Stimulated activated memory B cell treated with anti-CD40 and anti-IgM and Interleukin-4, amounts not matched to agents 10 μg/mL and 1 μg/mL and 100 μg/mL, for 72 hours (primary cell): ENCODE measurements around the gene FHIT.

Experiments
- ATAC-seq: fragments of 150-1000 bp; cut with Tn5 transposase; 2 replicates; pipeline ENCODE4 v1.10.0; 2021
- H3K27ac Mint-ChIP-seq: one replicate; pipeline ENCODE4 v1.8.0; 2022; ENCODE audit warnings: mild to moderate bottlenecking, mixed read lengths
- H3K27me3 Mint-ChIP-seq: one replicate; pipeline ENCODE4 v1.8.0; 2022; ENCODE audit warnings: mixed read lengths
- H3K36me3 Mint-ChIP-seq: one replicate; pipeline ENCODE4 v1.8.0; 2022; ENCODE audit warnings: mixed read lengths
- H3K4me1 Mint-ChIP-seq: one replicate; pipeline ENCODE4 v1.8.0; 2022; ENCODE audit warnings: mixed read lengths
- H3K4me3 Mint-ChIP-seq: one replicate; pipeline ENCODE4 v1.8.0; 2022; ENCODE audit warnings: mild to moderate bottlenecking, moderate library complexity, mixed read lengths
- H3K9me3 Mint-ChIP-seq: one replicate; pipeline ENCODE4 v1.8.0; 2022; ENCODE audit warnings: mixed read lengths

Gene FHIT

DNA sequence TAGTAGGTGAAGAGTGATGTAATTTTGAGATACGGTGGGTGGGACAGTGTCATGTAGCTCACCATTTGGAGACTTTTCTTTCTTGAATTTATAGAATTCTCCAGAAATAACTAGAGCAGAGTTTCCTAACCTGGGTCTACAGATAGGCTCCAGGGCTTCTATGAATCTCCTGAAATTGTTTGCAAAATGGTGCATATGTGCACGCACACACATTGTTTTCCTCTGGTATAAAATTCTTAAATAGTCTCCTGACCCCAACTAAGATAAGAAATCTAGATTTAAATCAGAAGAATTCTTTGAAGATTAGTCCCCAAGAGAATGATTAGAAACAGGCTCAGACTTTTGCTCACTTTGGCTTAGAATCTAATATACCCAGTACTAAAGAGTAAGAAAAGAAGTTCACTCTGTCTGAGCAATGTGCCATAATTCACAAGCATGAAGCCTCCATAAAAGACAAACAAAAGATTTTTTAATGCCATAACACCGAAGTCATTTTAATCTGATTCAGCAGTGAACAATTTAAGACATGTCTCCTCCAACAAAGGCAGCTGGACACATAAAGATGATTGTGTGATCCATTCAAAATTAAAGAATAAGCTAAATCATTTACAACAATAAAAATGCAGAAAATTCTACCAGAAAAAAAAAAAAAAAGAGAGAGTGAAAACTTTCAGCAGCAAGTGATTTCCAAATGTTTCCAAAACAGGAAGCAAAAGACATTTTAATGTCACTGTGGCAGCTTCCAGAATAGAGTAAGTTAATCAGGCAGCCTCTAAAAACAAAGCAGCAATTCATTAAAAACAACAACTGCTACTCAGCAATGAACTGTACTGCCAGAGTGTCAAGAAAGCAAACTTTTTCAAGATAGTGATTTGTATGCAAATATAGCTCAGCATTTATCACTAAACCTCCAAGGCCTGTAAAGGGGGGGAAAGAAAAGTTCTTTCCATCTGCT lies 1225.9 kb downstream of the FHIT start:
- Mint-ChIP-seq H3K36me3 (no peaks in the 10 kb centered on the region), H3K4me1 (no peaks in the 10 kb centered on the region), H3K27ac (no peak overlapping the region), H3K4me3 (no peak overlapping the region), H3K9me3 (no peaks in the 10 kb centered on the region), H3K27me3 (no peaks in the 10 kb centered on the region)
- no peak for ATAC-seq

DNA sequence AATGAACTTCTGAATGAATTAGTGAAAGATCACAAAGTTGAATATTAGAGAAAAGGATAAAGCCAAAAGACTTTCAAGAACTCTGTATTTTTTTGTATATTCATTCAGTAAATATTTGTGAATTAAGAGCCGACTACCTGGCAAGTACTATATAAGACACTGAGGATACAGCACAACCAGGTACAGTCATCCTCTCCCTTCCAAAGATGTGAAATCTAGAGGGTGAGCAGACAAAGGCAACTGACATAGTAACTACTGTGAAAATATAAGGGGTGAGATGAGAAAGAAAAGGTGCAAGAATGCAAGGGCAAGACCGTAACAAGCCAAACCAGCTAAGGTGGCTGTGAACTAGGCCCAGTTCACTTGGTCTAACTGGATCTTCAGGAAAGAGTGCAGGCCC lies 1226.9 kb downstream of the FHIT start:
- Mint-ChIP-seq H3K36me3 (no peaks in the 10 kb centered on the region), H3K4me3 (no peak overlapping the region), H3K4me1 (no peaks in the 10 kb centered on the region), H3K27ac (no peak overlapping the region), H3K27me3 (no peaks in the 10 kb centered on the region), H3K9me3 (no peaks in the 10 kb centered on the region)
- ATAC-seq = no peak

DNA sequence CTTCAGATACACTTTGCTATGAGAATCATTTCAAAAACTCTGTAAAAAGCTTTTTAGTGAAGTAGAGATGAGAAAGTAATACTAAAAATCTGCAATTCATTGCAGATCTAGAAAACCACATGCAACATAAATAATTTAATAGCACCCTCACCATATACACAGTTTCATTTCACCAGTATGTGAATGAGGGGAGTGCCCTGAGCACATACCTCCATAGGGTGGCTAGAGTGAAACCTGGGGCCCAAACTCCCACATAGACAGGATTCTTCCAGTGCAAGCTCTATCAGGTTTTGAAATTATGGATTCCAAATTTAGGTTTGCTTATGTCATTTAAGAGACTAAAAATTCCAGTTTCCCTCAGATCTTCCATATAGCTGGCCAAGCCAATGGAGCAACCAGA lies 1228.1 kb downstream of the FHIT start:
- peaks cover under 1% of the 10 kb centered on the region for H3K4me1 Mint-ChIP-seq
- H3K27ac Mint-ChIP-seq = no peak overlapping the region
- ATAC-seq = no peak
- no peaks in the 10 kb centered on the region for H3K27me3 Mint-ChIP-seq
- no peaks in the 10 kb centered on the region for H3K9me3 Mint-ChIP-seq
- H3K36me3 Mint-ChIP-seq = no peaks in the 10 kb centered on the region
- no peak overlapping the region for H3K4me3 Mint-ChIP-seq

DNA sequence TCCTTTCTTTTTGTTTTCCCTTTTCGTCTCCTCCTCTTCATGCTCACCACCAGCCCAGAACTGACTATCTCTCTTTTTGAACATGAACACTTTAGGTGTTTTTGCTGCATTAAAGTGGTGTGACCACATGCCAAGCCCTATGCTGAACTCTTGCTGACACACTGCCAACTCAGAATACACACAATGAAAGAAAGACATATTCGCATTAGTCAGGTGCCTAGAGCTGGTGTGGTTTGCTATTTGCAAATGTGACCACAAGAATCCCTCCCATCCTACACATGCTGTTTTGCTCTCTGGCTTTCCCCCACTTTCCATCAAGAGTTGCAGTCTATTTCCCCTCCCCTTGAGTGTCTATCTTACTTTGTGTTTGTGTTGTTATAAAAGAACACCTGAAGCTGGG lies 1233.6 kb downstream of the FHIT start:
- Mint-ChIP-seq H3K4me3 (no peak overlapping the region), H3K4me1 (peaks cover 8% of the 10 kb centered on the region), H3K27ac (no peak overlapping the region), H3K27me3 (no peaks in the 10 kb centered on the region), H3K36me3 (no peaks in the 10 kb centered on the region), H3K9me3 (peaks cover 6% of the 10 kb centered on the region)
- ATAC-seq = peak; percentile 72

DNA sequence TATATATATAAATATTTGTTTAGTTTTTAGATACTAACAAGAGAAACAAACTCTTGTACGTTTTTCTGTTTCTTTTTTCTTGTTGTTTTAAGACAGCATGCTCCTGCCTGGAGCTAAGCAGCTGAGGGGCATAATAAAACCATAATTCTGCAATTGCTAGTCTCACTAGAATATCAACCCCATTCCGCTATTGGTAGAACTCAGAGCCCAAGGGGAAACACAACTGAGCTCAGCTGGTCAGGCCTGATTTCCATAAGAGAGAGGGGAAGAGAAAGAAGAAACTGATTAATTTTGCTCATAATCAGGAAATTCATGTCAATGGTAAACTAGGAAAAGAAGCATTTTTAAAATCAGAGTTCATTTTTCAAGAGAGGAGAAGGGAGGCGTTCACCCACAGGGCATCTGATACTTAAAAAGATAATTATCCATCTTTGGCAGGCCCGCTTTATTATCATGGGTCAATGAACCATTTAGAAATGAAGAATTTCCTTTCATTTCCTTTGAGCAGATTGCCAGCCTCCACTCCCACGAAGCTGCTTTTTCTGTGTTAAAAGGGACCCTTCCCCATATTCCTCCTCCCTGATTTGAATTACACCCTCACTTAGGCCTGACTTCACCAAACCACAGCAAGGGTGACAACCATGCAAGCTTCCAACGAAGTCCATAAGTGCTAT lies 1236.1 kb downstream of the FHIT start:
- H3K27ac Mint-ChIP-seq = no peak overlapping the region
- no peak overlapping the region for H3K4me3 Mint-ChIP-seq

DNA sequence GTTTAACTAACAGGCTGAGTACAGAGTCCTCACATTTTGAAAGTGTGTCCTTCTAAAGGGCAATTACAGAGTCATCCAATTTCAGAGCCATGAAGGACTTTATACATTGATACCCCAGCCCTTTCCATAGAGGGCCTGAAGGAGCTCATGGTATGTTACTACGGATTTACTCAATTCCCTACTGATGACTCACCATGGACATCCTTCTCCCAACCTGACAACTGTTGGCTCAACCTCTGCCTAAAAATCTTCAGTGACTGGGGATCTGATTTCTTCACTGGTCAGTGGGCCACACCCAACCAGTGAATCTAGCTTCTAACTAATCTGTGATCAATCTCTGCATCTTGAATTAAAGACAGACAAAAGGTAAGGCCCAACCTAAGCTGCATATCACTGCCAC lies 1238.0 kb downstream of the FHIT start:
- ATAC-seq = no peak
- no peak overlapping the region for H3K27ac Mint-ChIP-seq
- no peak overlapping the region for H3K4me3 Mint-ChIP-seq
- H3K9me3 Mint-ChIP-seq = peaks cover 6% of the 10 kb centered on the region
- H3K36me3 Mint-ChIP-seq = no peaks in the 10 kb centered on the region
- no peaks in the 10 kb centered on the region for H3K27me3 Mint-ChIP-seq
- H3K4me1 Mint-ChIP-seq = peaks cover 24% of the 10 kb centered on the region

More for the DNA sequence above, 1236.1 kb downstream of the FHIT start:
- peaks cover 6% of the 10 kb centered on the region for H3K9me3 Mint-ChIP-seq
- ATAC-seq = no peak
- peaks cover 23% of the 10 kb centered on the region for H3K4me1 Mint-ChIP-seq
- no peaks in the 10 kb centered on the region for H3K36me3 Mint-ChIP-seq
- H3K27me3 Mint-ChIP-seq = no peaks in the 10 kb centered on the region

DNA sequence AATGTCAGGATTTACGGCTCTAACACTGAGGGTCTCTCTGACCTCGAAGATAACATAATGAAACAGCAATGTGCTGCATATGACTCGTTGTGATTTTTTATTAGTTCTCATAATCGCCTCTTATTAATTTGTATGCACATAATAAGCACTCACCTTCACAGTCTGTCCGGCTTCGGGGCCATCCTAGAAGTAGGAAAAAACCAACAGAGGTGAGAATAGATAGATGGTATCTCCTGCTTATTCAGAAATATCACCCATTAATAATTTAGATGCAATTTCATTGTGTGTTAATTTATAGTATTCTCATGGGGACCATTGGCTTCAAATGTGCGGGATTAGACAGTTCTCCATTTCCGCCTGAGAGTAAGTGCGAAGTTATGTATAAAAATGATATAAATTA lies 1240.0 kb downstream of the FHIT start:
- H3K27ac Mint-ChIP-seq = peak overlapping the region; percentile 41
- H3K36me3 Mint-ChIP-seq = no peaks in the 10 kb centered on the region
- peak overlapping the region; percentile 13 for H3K4me3 Mint-ChIP-seq
- no peaks in the 10 kb centered on the region for H3K27me3 Mint-ChIP-seq
- ATAC-seq = no peak
- H3K9me3 Mint-ChIP-seq = no peaks in the 10 kb centered on the region
- peaks cover 16% of the 10 kb centered on the region for H3K4me1 Mint-ChIP-seq

DNA sequence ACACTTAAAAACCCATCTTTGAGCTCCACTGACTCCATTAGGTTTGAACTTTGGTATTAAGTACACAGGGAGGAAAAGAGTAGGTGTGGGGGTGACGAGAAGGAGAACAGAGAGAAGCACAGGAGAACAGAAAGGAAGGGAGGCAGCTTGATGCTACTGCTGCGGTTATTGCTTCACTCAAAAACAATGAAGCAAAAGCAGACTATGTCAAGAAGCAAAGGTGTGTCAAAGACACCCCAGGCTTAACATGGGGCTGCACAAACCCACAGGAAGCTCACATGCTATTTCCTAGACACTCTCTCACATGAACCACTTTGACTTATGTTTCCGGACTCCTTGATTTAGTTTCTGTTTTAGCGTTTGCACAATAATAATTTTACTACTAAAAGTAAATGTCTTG lies 1240.5 kb downstream of the FHIT start:
- H3K36me3 Mint-ChIP-seq = no peaks in the 10 kb centered on the region
- H3K4me1 Mint-ChIP-seq = peaks cover 16% of the 10 kb centered on the region
- H3K9me3 Mint-ChIP-seq = no peaks in the 10 kb centered on the region
- H3K4me3 Mint-ChIP-seq = peak overlapping the region; percentile 13
- peak; percentile 91 for ATAC-seq
- no peaks in the 10 kb centered on the region for H3K27me3 Mint-ChIP-seq
- peak overlapping the region; percentile 41 for H3K27ac Mint-ChIP-seq

DNA sequence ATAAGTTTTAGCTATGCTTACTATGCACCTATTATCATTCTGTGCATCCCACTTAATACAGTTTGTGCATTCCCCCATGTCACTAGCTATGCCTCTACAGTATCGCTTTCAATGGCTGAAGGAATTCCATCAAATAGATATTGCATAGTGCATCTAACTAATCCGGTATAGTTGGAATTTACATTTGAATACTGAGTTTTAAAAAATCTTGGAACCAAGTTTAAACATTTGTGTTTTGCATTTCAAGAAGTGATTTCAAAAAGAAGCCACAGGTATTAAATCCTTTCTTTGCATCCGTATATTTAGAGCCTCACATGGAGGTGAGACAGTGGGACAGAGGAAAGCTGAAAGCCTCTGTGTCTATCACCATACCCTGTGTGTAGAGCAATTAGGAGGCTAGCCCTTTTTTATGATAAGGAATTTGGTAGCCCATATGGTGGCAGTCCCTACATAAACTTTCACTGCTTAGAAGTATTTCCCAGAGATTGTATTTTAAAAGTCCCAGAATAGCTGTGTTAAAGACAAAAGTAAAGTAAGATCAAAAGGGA lies 1241.2 kb downstream of the FHIT start:
- H3K27me3 Mint-ChIP-seq = no peaks in the 10 kb centered on the region
- ATAC-seq = no peak
- H3K4me1 Mint-ChIP-seq = peaks cover 16% of the 10 kb centered on the region
- H3K4me3 Mint-ChIP-seq = no peak overlapping the region
- H3K9me3 Mint-ChIP-seq = no peaks in the 10 kb centered on the region
- H3K36me3 Mint-ChIP-seq = no peaks in the 10 kb centered on the region
- H3K27ac Mint-ChIP-seq = no peak overlapping the region

DNA sequence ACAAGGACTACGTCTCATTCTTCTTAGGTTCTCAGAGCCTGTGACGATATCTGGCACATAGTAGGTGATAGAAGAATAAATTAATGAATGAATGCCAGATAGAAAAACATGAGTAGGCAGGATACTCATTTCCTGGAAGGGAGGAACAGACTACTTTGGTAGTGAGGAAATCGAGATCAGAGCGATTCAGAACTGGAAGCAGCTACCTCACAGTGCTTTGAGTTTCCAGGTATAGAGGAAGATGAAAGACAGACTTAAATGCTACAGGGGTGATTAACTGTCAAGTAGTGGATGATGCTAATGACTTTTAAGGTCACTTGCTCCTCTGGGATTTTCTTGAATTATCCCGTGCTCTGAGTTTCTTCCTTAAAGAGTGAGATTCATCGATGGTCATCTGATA lies 1249.9 kb downstream of the FHIT start:
- H3K4me1 Mint-ChIP-seq = no peaks in the 10 kb centered on the region
- no peaks in the 10 kb centered on the region for H3K36me3 Mint-ChIP-seq
- H3K27ac Mint-ChIP-seq = no peak overlapping the region
- no peak for ATAC-seq
- H3K4me3 Mint-ChIP-seq = no peak overlapping the region
- no peaks in the 10 kb centered on the region for H3K9me3 Mint-ChIP-seq
- no peaks in the 10 kb centered on the region for H3K27me3 Mint-ChIP-seq

DNA sequence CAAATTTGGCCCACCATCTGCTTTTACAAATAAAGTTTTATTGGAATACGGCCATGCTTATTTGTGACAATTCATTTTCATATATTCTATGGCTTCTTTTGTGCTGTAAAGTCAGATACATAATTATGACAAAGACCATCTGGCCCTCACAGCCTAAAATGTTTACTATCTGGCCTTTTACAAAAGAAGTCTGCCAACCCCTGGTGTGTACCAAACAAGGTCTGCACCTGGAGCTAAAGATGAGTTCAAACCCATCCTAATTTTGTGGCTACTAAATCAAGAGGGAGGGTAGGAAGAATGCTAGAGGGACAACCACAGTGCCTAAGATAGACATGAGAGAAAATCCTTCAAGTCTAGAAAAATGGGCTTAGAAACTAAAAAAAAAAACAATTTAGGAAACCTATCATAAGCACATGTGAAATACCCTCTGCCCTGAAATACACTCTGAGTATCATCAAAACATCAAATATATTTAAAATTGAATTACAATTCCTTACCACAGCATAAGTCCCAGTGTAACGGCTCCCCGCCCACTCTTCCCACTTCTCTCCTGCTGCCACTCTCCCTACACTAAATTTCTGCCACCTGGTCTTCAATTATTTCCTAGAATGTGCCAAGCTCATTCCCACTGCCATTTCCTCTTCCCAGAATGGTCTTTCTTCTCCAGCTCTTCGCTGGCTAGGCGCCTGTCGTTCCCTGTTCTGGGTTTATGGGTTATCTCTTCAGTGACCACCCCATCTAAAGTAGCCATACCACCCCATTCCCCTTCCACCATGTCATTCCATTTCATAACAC lies 1250.7 kb downstream of the FHIT start:
- Mint-ChIP-seq H3K9me3 (no peaks in the 10 kb centered on the region), H3K27me3 (peaks cover 6% of the 10 kb centered on the region), H3K4me3 (no peak overlapping the region), H3K36me3 (no peaks in the 10 kb centered on the region), H3K27ac (no peak overlapping the region), H3K4me1 (no peaks in the 10 kb centered on the region)
- ATAC-seq = no peak

DNA sequence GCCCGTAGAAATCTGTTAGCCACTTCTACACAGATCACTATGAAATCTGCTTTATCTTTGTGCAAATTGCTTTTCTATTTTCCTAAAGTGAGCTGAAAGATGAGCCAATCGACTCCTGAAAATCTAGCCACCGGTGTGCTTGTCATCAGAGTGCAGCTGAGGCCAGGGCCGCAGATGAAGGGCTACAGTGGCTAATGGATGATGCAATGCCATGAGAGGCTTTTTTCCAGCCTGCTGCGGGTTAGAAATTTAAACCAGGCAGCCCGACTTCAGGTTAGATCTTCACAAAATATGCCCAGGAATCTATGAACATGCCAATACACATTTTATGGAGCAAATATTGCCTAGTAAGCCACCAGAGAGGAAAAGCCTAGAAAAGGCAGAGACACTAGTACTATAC lies 1253.2 kb downstream of the FHIT start:
- Mint-ChIP-seq H3K9me3 (no peaks in the 10 kb centered on the region), H3K4me3 (no peak overlapping the region), H3K27ac (no peak overlapping the region), H3K27me3 (peaks cover 20% of the 10 kb centered on the region), H3K36me3 (no peaks in the 10 kb centered on the region), H3K4me1 (no peaks in the 10 kb centered on the region)
- ATAC-seq = no peak

DNA sequence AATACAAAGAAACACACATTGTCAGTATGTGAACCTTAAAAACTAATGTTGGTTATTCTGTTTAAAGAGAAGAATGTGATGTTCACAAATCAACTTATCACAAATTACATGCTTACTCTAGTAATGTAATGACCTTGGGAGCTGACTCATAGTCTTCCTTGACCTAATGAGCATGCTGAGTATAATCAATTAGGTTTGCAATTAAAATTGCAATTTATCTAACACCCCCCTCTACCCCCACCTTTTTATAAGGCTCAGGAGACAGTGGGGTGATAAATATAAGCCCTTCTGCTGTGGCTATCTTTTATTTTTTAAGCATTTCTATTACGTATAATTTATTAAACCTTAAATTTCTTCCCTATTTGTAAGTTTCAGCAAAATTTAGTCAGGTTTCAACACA lies 1253.7 kb downstream of the FHIT start:
- no peak overlapping the region for H3K4me3 Mint-ChIP-seq
- no peaks in the 10 kb centered on the region for H3K4me1 Mint-ChIP-seq
- no peaks in the 10 kb centered on the region for H3K9me3 Mint-ChIP-seq
- peaks cover 20% of the 10 kb centered on the region for H3K27me3 Mint-ChIP-seq
- no peaks in the 10 kb centered on the region for H3K36me3 Mint-ChIP-seq
- no peak for ATAC-seq
- no peak overlapping the region for H3K27ac Mint-ChIP-seq

DNA sequence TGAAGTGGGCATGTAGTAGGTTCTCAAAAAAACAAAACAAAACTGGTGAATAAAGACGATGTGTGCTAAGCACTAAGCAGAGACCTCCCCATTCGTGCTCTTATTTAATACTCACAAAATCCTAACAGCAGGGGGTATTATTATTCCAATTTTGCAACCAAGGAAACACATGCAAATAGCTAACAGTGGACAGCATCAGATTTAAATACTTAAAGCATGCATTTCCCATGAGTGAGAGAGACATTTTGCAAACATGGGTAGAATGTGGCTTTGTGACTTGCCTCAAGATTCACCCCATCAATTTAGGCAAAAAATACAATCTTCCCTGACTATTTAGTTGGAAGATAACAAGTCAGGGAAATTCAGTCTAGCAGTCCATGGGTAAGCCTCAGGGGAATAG lies 1255.2 kb downstream of the FHIT start:
- no peaks in the 10 kb centered on the region for H3K9me3 Mint-ChIP-seq
- no peak overlapping the region for H3K4me3 Mint-ChIP-seq
- H3K36me3 Mint-ChIP-seq = no peaks in the 10 kb centered on the region
- H3K27me3 Mint-ChIP-seq = peaks cover 20% of the 10 kb centered on the region
- H3K27ac Mint-ChIP-seq = no peak overlapping the region
- no peaks in the 10 kb centered on the region for H3K4me1 Mint-ChIP-seq
- no peak for ATAC-seq

DNA sequence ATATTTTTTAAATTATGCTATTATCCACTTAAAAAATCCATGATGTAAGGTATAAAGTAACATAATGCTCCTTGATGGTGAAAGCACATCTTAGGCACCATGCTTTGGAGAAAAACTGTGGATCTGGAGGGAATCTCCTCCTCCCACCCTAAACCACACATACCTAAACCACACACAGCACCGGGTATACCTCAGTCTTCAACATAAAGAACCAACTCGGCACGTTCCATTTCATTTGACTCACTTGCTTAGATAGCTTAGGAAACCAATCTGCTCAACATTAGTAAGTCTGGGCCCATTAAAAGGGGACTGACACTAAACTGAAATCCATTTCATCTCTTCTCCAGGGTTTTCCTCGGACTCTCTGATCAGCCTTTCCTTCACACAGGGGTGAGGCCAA lies 1255.7 kb downstream of the FHIT start:
- Mint-ChIP-seq H3K4me1 (no peaks in the 10 kb centered on the region), H3K27me3 (peaks cover 20% of the 10 kb centered on the region), H3K9me3 (no peaks in the 10 kb centered on the region), H3K4me3 (no peak overlapping the region), H3K27ac (no peak overlapping the region), H3K36me3 (no peaks in the 10 kb centered on the region)
- ATAC-seq = no peak
